Stimulated activated naive CD4-positive, alpha-beta T cell (primary cell): Measurements from ENCODE around the gene ACOT7.

Experiments
- DNase-seq, 6 experiments: peaks; one replicate each; lab custom pipeline; 2025; lab: John Stamatoyannopoulos, UW

The ACOT7 gene

GRCh38 chr1:6285336-6285735, 108.2 kb downstream of the ACOT7 start:
- DNase-seq, result no peak

- no peak for DNase-seq
These were observed 110.8 kb downstream of the ACOT7 start for GRCh38 chr1:6282577-6283270.

GRCh38 chr1:6281511-6282402, 111.8 kb downstream of the ACOT7 start:
- DNase-seq, result no peak

GRCh38 chr1:6280761-6281451, 112.7 kb downstream of the ACOT7 start:
- no peak for DNase-seq

- no peak for DNase-seq
These were observed 113.8 kb downstream of the ACOT7 start for GRCh38 chr1:6279613-6280383.

GRCh38 chr1:6279066-6279465, 114.5 kb downstream of the ACOT7 start:
- no peak for DNase-seq

- DNase-seq, result no peak
These were observed 115.3 kb downstream of the ACOT7 start for GRCh38 chr1:6278263-6278662.

GRCh38 chr1:6276811-6277555, 116.6 kb downstream of the ACOT7 start:
- no peak for DNase-seq

- DNase-seq, result no peak
These were observed 117.5 kb downstream of the ACOT7 start for GRCh38 chr1:6275826-6276782.

GRCh38 chr1:6274622-6275139, 118.9 kb downstream of the ACOT7 start:
- no peak for DNase-seq

- DNase-seq, result no peak
These were observed 119.5 kb downstream of the ACOT7 start for GRCh38 chr1:6274102-6274501.

- no peak for DNase-seq
These were observed 120.1 kb downstream of the ACOT7 start for GRCh38 chr1:6273380-6273891.

- no peak for DNase-seq
These were observed 120.7 kb downstream of the ACOT7 start for GRCh38 chr1:6272868-6273267.

- no peak for DNase-seq
These were observed 121.1 kb downstream of the ACOT7 start for GRCh38 chr1:6272452-6272851.

- no peak for DNase-seq
These were observed 122.0 kb downstream of the ACOT7 start for GRCh38 chr1:6271554-6271953.

- DNase-seq, result no peak
These were observed 122.6 kb downstream of the ACOT7 start for GRCh38 chr1:6271006-6271405.

GRCh38 chr1:6270401-6270800, 123.2 kb downstream of the ACOT7 start:
- DNase-seq, result no peak

GRCh38 chr1:6269720-6270400, 123.7 kb downstream of the ACOT7 start:
- no peak for DNase-seq

GRCh38 chr1:6269296-6269695, 124.3 kb downstream of the ACOT7 start:
- DNase-seq, result no peak
